GM19468 (cell line): ENCODE data around the gene RNF157.

ENCODE experiments used
- ATAC-seq: cut with Tn5 transposase; IDR thresholded peaks from one replicate; pipeline ENCODE4 v1.9.1; 2021; ENCODE audit warnings: mild to moderate bottlenecking, moderate library complexity, moderate number of reproducible peaks; ENCODE audit not compliant: unreplicated experiment; ENCODE audit errors: extremely low read depth

RNF157 gene

DNA sequence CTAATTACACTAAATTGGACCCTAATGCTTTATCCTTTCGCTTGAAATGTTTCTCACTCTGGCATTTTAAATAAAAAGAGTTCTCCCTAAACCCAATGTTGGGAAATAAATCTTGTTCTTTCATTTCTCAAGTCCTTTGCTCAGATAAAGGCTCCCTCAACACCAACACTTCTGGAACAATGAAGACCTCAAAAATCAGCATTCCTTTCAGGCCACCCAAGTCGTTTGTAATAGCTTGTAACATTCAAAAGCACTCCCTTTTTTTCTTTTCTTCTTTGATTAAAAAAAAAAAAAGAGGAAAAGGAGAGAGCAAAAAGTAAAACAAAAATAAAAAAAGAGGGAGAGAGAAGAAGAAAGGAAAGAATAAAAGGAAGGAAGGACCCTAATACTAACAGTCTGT is 76.0 kb downstream of the RNF157 start:
- ATAC-seq, result no peak

DNA sequence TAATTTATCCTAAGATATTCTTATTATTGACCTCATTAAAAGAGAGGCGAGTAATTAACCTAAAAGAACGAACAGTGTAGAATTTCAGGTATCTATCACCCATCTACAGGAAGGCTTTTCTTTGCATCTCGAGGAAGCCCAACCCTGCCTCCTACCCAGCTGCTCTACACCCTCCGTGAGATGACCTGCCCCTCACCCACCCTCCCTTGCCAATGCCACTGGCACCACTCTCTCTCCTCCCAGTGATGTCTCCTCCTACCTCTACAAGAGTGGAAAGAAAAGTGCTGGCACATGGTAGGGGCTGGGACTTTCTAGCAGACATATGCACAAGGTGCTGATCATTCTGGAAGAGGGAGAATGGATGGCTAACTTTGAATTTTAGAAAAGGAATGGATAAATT is 76.4 kb downstream of the RNF157 start:
- no peak for ATAC-seq

DNA sequence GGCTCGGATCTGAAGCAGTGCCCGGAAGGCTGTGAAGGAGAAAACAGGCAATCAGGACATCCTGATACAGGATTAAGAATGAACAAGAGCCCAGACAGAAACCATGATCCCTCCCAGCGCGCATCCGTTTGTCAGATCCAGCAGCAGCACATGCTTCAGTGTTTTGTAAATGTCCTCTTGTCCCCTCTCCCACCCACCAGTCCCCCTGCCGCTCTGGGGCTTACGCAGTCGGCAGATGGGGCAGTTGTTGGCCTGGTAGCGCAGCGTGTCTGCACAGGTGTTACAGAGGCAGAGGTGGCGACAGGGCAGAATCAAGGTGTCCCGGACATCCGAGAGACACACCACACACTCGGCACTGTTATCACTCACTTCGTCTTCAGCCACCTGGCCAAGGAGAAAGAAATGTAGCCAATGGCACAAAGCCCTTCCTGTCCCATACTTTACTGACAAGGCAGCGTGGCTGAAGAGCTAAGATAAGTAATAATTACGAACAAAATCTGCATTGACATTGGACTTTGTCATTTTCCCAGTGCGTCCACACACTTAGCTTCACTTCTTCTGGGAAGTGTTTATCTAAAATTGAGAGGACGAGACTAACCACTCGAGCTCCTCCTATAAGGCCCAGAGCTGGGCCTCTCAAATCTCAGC is 78.5 kb downstream of the RNF157 start:
- ATAC-seq, result no peak

GRCh38 chr17:76160896-76161528 is 79.3 kb downstream of the RNF157 start:
- ATAC-seq, result no peak

GRCh38 chr17:76159157-76159556 is 81.1 kb downstream of the RNF157 start:
- ATAC-seq, result no peak

GRCh38 chr17:76157759-76158158 is 82.5 kb downstream of the RNF157 start:
- ATAC-seq, result no peak

GRCh38 chr17:76156662-76156991 is 83.7 kb downstream of the RNF157 start:
- no peak for ATAC-seq

- ATAC-seq, result no peak
These were observed 84.2 kb downstream of the RNF157 start for GRCh38 chr17:76155988-76156661.

DNA sequence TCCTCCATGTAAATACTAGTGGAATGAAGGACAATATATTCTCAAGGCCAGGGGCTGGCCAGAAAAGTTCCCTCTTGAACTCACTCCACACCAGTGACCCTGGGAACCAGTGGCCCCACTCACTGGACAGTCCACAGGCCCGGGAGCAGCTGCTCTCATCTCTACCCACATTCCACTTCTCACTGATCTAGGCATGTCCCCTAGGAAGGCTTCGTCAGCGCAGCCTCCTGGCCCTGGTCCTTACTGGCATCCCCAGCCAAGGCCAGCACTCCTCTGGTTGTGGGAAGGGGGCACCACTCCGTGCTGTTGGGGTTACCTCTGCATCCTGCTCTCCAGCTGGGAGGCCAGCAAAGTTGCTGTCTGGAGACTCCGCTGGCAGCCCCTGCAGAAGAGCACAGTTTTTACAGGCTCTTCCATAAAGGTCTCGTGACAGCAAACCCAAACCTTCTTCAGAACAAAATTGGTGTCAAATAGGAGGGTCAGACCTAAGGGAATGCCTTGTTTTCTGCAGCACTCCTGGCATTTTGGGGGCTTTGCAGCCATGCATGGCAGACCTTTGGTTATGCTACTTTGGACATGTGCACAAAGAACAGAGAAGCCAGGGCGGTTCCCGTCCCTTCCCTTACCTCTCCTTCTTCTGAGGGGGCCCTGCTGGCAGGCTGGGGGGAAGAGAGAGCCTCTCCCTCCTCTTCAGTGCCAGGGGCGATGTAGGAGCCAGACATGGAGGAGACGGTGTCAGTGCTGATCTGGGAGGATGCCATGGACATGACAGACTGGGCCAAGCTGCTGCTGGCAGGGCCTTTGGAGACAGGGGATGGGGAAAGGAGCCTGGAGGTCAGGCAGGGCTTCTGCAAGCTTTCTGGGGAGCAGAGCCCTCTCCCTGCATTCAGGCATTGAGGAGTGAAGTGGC is 85.1 kb downstream of the RNF157 start:
- ATAC-seq, result no peak

GRCh38 chr17:76154292-76154691 is 86.0 kb downstream of the RNF157 start:
- no peak for ATAC-seq

DNA sequence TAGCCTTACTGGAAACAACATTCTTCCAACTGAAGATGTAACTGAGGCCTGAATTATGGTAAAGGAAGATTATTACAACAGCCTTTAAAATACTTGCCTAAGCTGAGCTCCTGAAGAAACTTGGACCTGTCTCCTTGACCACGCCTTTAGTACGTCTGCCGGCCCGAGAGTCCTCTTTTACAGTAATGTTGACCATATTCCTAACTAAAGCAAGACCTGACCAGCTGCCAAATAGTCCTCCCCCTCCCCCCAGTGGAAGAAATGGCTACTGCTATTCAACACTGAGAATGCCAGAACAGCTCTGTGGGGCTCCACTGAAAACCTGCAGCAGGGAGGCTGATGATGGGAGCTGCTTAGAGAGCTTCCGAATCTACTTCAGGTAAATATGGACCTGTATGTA is 86.7 kb downstream of the RNF157 start:
- ATAC-seq, result no peak

- ATAC-seq, result no peak
These were observed 87.1 kb downstream of the RNF157 start for GRCh38 chr17:76153202-76153601.

DNA sequence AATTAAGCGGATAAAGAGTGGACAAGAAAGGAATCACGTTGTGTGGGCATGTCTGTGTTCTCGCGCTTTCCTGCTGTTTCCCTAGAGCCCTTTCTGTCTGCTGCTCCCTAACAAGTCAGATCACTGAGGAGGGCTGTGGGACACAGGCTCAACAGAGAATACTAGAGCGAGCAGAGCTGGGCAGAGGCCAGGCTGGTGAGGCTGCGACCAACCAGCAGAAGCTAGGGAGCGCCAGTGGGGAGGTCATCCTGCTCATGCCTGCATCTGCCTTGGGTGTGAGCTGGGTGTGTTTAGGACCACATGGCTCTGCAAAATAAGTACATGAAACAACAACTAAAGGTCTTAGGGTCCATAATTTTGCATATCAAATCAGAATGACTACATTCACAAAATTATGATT is 87.7 kb downstream of the RNF157 start:
- no peak for ATAC-seq

- ATAC-seq, result no peak
These were observed 88.3 kb downstream of the RNF157 start for GRCh38 chr17:76151896-76152454.

GRCh38 chr17:76150712-76151622 is 89.3 kb downstream of the RNF157 start:
- no peak for ATAC-seq

DNA sequence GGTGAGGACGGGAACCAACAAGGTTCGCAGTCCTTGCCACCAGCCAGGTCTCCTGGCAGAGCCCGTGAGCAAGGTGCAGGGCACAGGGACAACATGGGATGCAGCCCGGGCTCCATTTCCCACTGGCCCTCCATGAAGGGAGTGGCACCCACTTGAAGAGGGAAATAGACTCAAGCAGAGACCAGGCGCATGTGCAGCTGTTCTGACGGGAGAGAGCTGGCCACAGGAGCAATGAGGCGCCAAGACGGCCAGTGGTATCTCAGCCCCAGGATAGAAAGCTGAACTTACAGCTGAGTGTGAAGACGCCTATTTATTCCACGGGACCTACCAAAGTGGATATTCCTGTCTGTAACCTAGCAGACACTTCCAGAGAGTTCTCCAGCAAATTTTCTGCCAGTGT is 91.1 kb downstream of the RNF157 start:
- ATAC-seq, result no peak

- no peak for ATAC-seq
These were observed 92.3 kb downstream of the RNF157 start for GRCh38 chr17:76148015-76148326.

DNA sequence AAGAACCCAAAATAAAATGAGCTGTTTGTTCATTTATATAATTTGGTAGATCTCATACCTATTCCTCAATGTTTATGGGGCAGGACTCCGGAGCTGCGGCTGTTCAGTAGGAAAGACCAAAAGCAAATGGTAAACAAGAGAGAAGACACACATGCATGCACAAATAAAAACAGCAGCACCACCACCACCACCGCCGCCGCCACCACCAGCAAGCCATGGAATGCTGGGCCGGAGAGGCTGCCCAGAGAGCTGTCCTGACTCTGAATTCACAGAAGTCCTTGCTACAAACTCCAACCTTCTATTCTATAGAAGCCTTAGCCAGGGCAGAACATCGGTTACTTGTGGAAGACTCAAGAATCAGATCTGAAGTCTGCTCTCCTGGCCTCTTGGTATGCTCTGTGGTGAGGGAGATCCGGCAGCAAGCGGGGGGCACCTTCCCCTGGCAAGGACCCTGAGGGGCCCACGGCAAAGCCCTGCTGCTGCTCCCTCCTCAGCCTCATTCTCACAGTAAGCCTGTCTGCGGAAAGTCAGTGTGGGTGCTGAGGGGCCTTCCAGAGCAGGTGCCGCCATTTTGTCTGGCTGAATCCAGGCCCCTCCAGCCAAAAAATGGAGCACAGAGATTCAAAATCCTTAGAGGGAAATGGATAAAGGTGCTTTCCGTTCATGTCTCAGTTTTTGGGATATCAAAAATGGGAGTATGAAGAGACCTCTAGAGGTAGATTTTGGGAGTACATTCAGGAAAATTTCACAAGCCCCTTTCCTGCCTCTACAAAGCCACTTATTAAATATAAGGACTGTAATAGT is 92.9 kb downstream of the RNF157 start:
- ATAC-seq, result no peak
